ENCODE data around the gene ACSS2.

ACSS2 gene

DNA sequence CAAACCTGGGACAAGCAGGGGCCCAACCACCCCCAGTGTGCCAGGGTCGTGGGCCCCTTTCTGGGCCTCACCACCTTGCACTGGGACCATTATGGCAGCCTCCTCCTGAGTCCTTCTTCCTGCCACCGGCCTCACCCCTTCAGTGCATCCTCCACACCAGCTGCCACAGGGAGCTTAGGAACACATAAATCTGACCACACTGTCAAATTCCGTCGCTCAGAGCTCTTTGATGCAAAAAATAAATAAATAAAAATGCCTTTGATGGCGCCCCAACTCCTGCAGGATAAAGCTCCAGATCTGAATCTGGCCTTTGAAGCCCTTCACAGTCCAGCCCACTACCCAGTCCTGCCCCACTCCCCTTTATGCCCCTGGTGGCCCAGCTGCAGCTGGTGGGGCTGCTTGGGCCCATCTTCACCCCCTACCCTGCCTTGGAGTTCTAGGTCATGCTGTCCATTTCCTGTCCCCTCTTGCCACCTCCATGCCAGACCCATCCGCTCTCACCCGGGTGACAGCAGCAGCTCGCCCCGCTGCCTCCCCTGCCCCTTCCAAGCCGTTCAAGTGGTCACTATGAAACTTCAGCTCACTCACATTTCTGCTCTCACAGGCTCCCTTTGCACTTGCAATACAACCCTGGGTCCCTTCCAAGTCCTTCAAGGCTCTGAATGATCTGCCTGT, 95.3 kb downstream of the ACSS2 start:
- H3K4me3 ChIP-seq (replicated peaks; ENCODE audit: low read depth, low read length), result no peak overlapping the region
- no peak for DNase-seq (ENCODE audit: low read depth)
- TF ChIP-seq, protein P1, sequence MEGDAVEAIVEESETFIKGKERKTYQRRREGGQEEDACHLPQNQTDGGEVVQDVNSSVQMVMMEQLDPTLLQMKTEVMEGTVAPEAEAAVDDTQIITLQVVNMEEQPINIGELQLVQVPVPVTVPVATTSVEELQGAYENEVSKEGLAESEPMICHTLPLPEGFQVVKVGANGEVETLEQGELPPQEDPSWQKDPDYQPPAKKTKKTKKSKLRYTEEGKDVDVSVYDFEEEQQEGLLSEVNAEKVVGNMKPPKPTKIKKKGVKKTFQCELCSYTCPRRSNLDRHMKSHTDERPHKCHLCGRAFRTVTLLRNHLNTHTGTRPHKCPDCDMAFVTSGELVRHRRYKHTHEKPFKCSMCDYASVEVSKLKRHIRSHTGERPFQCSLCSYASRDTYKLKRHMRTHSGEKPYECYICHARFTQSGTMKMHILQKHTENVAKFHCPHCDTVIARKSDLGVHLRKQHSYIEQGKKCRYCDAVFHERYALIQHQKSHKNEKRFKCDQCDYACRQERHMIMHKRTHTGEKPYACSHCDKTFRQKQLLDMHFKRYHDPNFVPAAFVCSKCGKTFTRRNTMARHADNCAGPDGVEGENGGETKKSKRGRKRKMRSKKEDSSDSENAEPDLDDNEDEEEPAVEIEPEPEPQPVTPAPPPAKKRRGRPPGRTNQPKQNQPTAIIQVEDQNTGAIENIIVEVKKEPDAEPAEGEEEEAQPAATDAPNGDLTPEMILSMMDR (IDR thresholded peaks at IDR 0.05; ENCODE audit: low read length, missing control alignments), result no peak

DNA sequence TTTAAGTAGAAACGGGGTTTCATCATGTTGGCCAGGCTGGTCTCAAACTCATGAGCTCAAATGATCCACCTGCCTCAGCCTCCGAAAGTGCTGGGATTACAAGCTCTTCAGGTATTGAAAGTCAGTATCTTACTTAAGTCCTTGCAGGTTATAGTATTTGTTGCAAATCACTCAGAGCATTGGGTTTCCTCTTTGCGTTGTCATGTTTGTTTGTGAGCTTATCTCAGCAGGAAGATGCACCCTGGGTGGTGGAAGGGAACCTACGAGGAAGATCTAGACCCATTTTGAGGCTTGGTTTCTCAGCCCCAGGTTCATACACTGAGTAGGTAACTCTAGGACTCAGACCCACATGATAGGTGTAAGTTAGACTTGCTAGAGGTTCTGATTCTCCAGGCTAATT, 97.8 kb downstream of the ACSS2 start:
- DNase-seq (ENCODE audit: low read depth), result no peak
- TF ChIP-seq, protein P1 (IDR thresholded peaks at IDR 0.05; ENCODE audit: low read length, missing control alignments), result no peak
- H3K4me3 ChIP-seq (replicated peaks; ENCODE audit: low read depth, low read length), result no peak overlapping the region

DNA sequence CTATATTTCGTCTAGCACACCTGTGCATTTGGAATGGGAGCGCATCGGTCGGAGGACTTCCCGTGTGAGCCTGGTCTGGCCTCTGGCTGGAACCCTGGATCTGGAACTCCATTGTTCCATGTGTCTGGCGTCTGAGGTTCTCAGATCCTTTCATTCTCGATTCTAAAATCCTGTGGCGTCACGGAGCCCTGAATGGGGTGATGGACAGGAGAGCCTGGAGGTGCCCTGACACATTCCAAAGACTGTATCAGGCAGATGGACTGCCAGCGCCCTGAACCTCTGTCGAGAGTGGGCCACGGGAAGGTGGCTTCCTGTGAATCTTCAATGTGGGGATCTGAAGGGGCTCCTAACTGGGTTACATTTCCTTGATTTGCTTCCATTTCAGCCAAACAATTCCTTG, 99.9 kb downstream of the ACSS2 start:
- TF ChIP-seq, protein P1 (IDR thresholded peaks at IDR 0.05; ENCODE audit: low read length, missing control alignments), result no peak
- DNase-seq (ENCODE audit: low read depth), result no peak
- H3K4me3 ChIP-seq (replicated peaks; ENCODE audit: low read depth, low read length), result no peak overlapping the region

All from fibroblast of pulmonary artery (primary cell).